ENCODE measurements around the gene GARIN5A. TPM values are rescaled to one million over a fixed set of nuclear protein-coding genes. Genes with fewer than 3 reads are reported as not detected.

Gene GARIN5A
- total RNA-seq, 1 donor: 0.36 TPM

GRCh38 chr19:50435221-50435620 lies 41.4 kb downstream of the GARIN5A start:
- Histone ChIP-seq H3K4me3 (ENCODE audit: insufficient read depth, low read length) (no peak overlapping the region), H3K4me2 (ENCODE audit: insufficient read depth, low read length) (no peak overlapping the region), H3K79me2 (ENCODE audit: insufficient read depth, low read length) (no peaks in the 10 kb centered on the region), H3K27me3 (ENCODE audit: insufficient read depth, low read length) (peaks cover 14% of the 10 kb centered on the region), H3K9me3 (ENCODE audit: low read depth, low read length) (no peaks in the 10 kb centered on the region), H3K27ac (ENCODE audit: low read depth, low read length) (no peak overlapping the region), H3K36me3 (ENCODE audit: insufficient read depth, low read length) (no peaks in the 10 kb centered on the region), H3K4me1 (ENCODE audit: insufficient read depth, low read length) (peaks cover 5% of the 10 kb centered on the region), H2AFZ (ENCODE audit: low read length) (no peak overlapping the region), H4K20me1 (ENCODE audit: insufficient read depth, low read length) (no peaks in the 10 kb centered on the region)
- DNase-seq (ENCODE audit: insufficient read length, low spot score, missing footprints): peak; percentile 48
- no peak for TF ChIP-seq CTCF (IDR thresholded peaks at IDR 0.05; ENCODE audit: extremely low read depth, low read depth, low read length)

- DNase-seq (ENCODE audit: insufficient read length, low spot score, missing footprints): peak; percentile 68
Observed at GRCh38 chr19:50434525-50434924, 42.1 kb downstream of the GARIN5A start.

GRCh38 chr19:50433201-50434180 lies 43.2 kb downstream of the GARIN5A start:
- Histone ChIP-seq H3K4me2 (ENCODE audit: insufficient read depth, low read length) (no peak overlapping the region), H3K9me3 (ENCODE audit: low read depth, low read length) (no peaks in the 10 kb centered on the region), H3K79me2 (ENCODE audit: insufficient read depth, low read length) (no peaks in the 10 kb centered on the region), H3K36me3 (ENCODE audit: insufficient read depth, low read length) (no peaks in the 10 kb centered on the region), H3K27ac (ENCODE audit: low read depth, low read length) (no peak overlapping the region), H3K27me3 (ENCODE audit: insufficient read depth, low read length) (peaks cover 17% of the 10 kb centered on the region), H2AFZ (ENCODE audit: low read length) (no peak overlapping the region), H4K20me1 (ENCODE audit: insufficient read depth, low read length) (no peaks in the 10 kb centered on the region), H3K4me1 (ENCODE audit: insufficient read depth, low read length) (peaks cover 5% of the 10 kb centered on the region), H3K4me3 (ENCODE audit: insufficient read depth, low read length) (no peak overlapping the region)
- no peak for DNase-seq (ENCODE audit: insufficient read length, low spot score, missing footprints)
- TF ChIP-seq CTCF (IDR thresholded peaks at IDR 0.05; ENCODE audit: extremely low read depth, low read depth, low read length): no peak

More at GRCh38 chr19:50434525-50434924, 42.1 kb downstream of the GARIN5A start:
- Histone ChIP-seq H3K36me3 (ENCODE audit: insufficient read depth, low read length) (no peaks in the 10 kb centered on the region), H3K4me3 (ENCODE audit: insufficient read depth, low read length) (no peak overlapping the region), H3K4me2 (ENCODE audit: insufficient read depth, low read length) (no peak overlapping the region), H3K27ac (ENCODE audit: low read depth, low read length) (no peak overlapping the region), H3K27me3 (ENCODE audit: insufficient read depth, low read length) (peaks cover 14% of the 10 kb centered on the region), H3K9me3 (ENCODE audit: low read depth, low read length) (no peaks in the 10 kb centered on the region), H2AFZ (ENCODE audit: low read length) (no peak overlapping the region), H3K79me2 (ENCODE audit: insufficient read depth, low read length) (no peaks in the 10 kb centered on the region), H4K20me1 (ENCODE audit: insufficient read depth, low read length) (no peaks in the 10 kb centered on the region), H3K4me1 (ENCODE audit: insufficient read depth, low read length) (peaks cover 5% of the 10 kb centered on the region)
- TF ChIP-seq CTCF (IDR thresholded peaks at IDR 0.05; ENCODE audit: extremely low read depth, low read depth, low read length): no peak
